GM23248 (cell line): ENCODE data around the gene ZNF831. TPM values are rescaled to one million over a fixed set of nuclear protein-coding genes. Genes with fewer than 3 reads are reported as not detected.

ENCODE experiments used
- DNase-seq: peaks from one replicate; pipeline ENCODE4 v3.0.0-alpha.2; 2015
- H2AFZ ChIP-seq: fragments of 200-600 bp; sonication (generic); 2 replicates; pipeline ENCODE4 v1.6.1; 2016; ENCODE audit warnings: antibody characterized with exemption
- H3F3A ChIP-seq: fragments of 200-600 bp; sonication (generic); 2 replicates; pipeline ENCODE4 v1.6.1; 2016; ENCODE audit warnings: mild to moderate bottlenecking, antibody characterized with exemption, mixed run types; ENCODE audit not compliant: insufficient read depth
- H3K27ac ChIP-seq: fragments of 200-600 bp; sonication (generic); 2 replicates; pipeline ENCODE4 v1.5.1; 2016; ENCODE audit warnings: mild to moderate bottlenecking
- H3K27me3 ChIP-seq: fragments of 200-600 bp; sonication (generic); replicated peaks from 2 replicates; pipeline ENCODE4 v1.6.1; 2016; ENCODE audit warnings: mild to moderate bottlenecking; ENCODE audit not compliant: insufficient read depth
- H3K36me3 ChIP-seq: fragments of 200-600 bp; sonication (generic); 2 replicates; pipeline ENCODE4 v1.6.1; 2016; ENCODE audit warnings: low read depth, mild to moderate bottlenecking
- H3K4me1 ChIP-seq: fragments of 200-600 bp; sonication (generic); 2 replicates; pipeline ENCODE4 v1.6.1; 2016; ENCODE audit warnings: mild to moderate bottlenecking; ENCODE audit not compliant: insufficient read depth
- H3K4me2 ChIP-seq: fragments of 200-600 bp; sonication (generic); one replicate; pipeline ENCODE4 v1.6.1; 2016; ENCODE audit warnings: mild to moderate bottlenecking; ENCODE audit not compliant: unreplicated experiment
- H3K4me3 ChIP-seq: fragments of 200-600 bp; sonication (generic); 2 replicates; pipeline ENCODE4 v1.5.1; 2016; ENCODE audit warnings: mild to moderate bottlenecking
- H3K79me2 ChIP-seq: fragments of 200-600 bp; sonication (generic); 2 replicates; pipeline ENCODE4 v1.6.1; 2016; ENCODE audit warnings: mild to moderate bottlenecking; ENCODE audit not compliant: insufficient read depth
- H3K9ac ChIP-seq: fragments of 200-600 bp; sonication (generic); 2 replicates; pipeline ENCODE4 v1.6.1; 2016; ENCODE audit warnings: mild to moderate bottlenecking
- H3K9me2 ChIP-seq: fragments of 200-600 bp; sonication (generic); 2 replicates; pipeline ENCODE4 v1.6.1; 2016; ENCODE audit warnings: mixed run types, mild to moderate bottlenecking, moderate library complexity; ENCODE audit not compliant: insufficient read depth
- H3K9me3 ChIP-seq: fragments of 200-600 bp; sonication (generic); one replicate; pipeline ENCODE4 v1.6.1; 2017; ENCODE audit warnings: low read depth
- H4K20me1 ChIP-seq: fragments of 200-600 bp; sonication (generic); 2 replicates; pipeline ENCODE4 v1.6.0; 2016; ENCODE audit not compliant: insufficient read depth
- EZH2 ChIP-seq: fragments of 200-600 bp; sonication (generic); IDR thresholded peaks from 2 replicates; pipeline ENCODE4 v1.6.1; 2018; ENCODE audit warnings: antibody characterized with exemption, mild to moderate bottlenecking; ENCODE audit not compliant: insufficient read depth, poor library complexity, severe bottlenecking
- EZH2phosphoT487 ChIP-seq: fragments of 200-600 bp; sonication (generic); IDR thresholded peaks from 2 replicates; pipeline ENCODE4 v1.6.1; 2018; ENCODE audit warnings: antibody characterized with exemption, moderate library complexity, mild to moderate bottlenecking, low read depth; ENCODE audit not compliant: insufficient read depth
- WGBS, 2 experiments: methylation state at CpG; one replicate each; pipeline ENCODE4 v1.1.6; 2015 to 2017; ENCODE audit warnings: low lambda C conversion rate in 2 of 2, low coverage in 1 of 2; ENCODE audit errors: missing lambda C conversion rate in 2 of 2; 5-methylcytosine and 5-hydroxymethylcytosine counted together
- in situ Hi-C: fragments of 300-500 bp; cut with MboI; formaldehyde crosslinking; loops from 2 replicates; pipeline ENCODE4 v1.15.0; 2020
- polyA plus RNA-seq: library from polyadenylated mRNA; unstranded; fragments of >200 nt; fragmentation: Nextera tagmentation; extraction: Ambion mirVana; gene quantifications from 2 replicates; pipeline ENCODE4 v1.2.1, GENCODE V29; 2016
- total RNA-seq: library from RNA; depleted of rRNA; stranded (reverse); fragments of >200 nt; shearing (Covaris generic); gene quantifications from 2 replicates; pipeline ENCODE4 v1.2.3, GENCODE V29; 2014

ZNF831 gene
- total and polyA plus RNA-seq, 2 experiments from 2014 or later: not detected

DNA sequence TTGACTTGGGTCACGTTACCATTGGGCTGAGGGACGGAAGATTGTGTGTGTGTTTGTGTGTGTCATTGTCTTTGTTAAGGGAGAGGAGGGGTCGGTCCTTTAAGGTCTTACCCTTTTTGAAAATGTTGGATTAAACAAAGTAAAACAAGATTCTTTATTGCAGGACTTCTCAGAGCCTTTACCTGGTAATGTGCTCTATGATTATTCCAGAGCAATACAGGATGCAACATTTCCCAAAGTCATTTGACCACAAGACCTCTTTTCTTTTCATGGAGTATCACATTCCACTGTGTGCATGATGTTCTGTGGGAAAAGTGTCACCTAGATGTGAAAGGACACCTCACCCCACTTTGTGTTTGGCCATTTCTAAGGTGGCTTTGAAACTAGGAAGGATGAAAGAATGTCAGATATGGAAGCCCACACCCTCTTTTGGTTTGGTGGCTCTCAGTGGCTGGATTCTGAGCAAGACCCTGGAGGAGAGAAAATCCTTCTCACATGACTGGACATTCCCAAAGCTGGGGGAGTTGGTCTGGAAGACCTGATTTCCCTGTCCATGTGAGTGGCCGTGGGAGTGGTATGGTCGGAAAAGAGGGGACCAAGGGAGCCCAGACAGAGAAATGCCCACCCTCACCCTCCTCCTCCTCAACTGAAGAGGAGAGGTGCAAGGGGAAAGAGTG lies 18.2 kb upstream of the ZNF831 start:
- Histone ChIP-seq H3K4me1 (no peaks in the 10 kb centered on the region), H2AFZ (no peak overlapping the region), H3K9ac (no peak overlapping the region), H3K27me3 (no peaks in the 10 kb centered on the region), H3K36me3 (no peaks in the 10 kb centered on the region), H3K9me2 (no peaks in the 10 kb centered on the region), H3K27ac (no peak overlapping the region), H4K20me1 (no peaks in the 10 kb centered on the region), H3K9me3 (no peaks in the 10 kb centered on the region), H3K4me2 (no peak overlapping the region), H3K4me3 (no peak overlapping the region), H3F3A (no peaks in the 10 kb centered on the region), H3K79me2 (no peaks in the 10 kb centered on the region)
- no peak for DNase-seq
- no peak for TF ChIP-seq EZH2
- no peak for TF ChIP-seq EZH2phosphoT487
- in situ Hi-C loops: no loop called here
- WGBS, 2 experiments: 38 to 43% methylated on average over 5 of the region's 5 CpGs

DNA sequence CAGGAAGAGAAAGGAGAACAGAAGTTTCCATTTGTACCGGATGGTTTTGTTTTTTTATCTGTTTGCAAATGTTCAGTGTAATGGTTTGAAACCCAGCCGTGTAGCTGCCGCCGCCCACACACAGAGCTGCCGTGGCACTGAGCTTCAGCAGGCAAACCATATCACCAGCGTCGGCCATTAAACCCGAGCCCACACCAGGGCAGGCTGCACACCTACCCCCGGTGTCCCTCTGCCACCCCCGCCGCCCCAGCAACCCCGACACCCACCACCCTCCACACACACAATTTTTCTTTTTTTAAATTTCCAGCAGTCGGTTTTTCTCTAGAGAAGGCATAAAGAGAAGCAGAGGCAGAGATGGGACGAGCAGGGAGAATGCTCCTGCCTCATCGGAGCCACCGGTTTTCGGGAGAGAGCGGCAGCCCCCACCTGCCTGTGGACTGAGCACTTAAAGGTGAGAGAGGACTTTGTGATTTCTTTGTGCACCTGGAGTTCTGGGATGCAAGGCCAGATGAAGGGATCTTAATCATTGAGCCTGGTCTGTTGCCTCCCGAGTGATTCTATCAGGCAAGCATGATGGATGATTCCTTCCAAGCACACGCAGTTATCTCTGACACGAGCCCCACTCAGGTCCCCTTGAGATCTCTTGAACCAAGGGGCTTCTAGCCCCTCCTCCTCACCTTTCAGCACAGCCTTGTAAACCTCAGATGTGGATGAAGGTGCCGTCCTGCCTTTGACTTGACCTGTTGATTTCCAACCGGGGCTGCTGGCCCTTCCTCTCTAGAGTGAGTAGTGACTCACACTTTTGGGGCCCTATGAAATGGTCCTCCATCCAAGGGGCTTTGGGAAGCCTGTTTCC lies 17.5 kb upstream of the ZNF831 start:
- H3K27me3 ChIP-seq: no peaks in the 10 kb centered on the region
- no peak overlapping the region for H3K4me3 ChIP-seq
- H3K36me3 ChIP-seq: no peaks in the 10 kb centered on the region
- H3F3A ChIP-seq: no peaks in the 10 kb centered on the region
- TF ChIP-seq EZH2phosphoT487 (no peak), EZH2 (no peak)
- H3K4me1 ChIP-seq: no peaks in the 10 kb centered on the region
- no peak overlapping the region for H3K27ac ChIP-seq
- in situ Hi-C loops: no loop called here
- DNase-seq: no peak
- no peaks in the 10 kb centered on the region for H3K79me2 ChIP-seq
- H2AFZ ChIP-seq: no peak overlapping the region
- H3K9ac ChIP-seq: no peak overlapping the region
- no peak overlapping the region for H3K4me2 ChIP-seq
- H3K9me2 ChIP-seq: no peaks in the 10 kb centered on the region
- H4K20me1 ChIP-seq: no peaks in the 10 kb centered on the region
- H3K9me3 ChIP-seq: no peaks in the 10 kb centered on the region
- 42 to 43% methylated on average over 23 of the region's 23 CpGs for WGBS, 2 experiments

DNA sequence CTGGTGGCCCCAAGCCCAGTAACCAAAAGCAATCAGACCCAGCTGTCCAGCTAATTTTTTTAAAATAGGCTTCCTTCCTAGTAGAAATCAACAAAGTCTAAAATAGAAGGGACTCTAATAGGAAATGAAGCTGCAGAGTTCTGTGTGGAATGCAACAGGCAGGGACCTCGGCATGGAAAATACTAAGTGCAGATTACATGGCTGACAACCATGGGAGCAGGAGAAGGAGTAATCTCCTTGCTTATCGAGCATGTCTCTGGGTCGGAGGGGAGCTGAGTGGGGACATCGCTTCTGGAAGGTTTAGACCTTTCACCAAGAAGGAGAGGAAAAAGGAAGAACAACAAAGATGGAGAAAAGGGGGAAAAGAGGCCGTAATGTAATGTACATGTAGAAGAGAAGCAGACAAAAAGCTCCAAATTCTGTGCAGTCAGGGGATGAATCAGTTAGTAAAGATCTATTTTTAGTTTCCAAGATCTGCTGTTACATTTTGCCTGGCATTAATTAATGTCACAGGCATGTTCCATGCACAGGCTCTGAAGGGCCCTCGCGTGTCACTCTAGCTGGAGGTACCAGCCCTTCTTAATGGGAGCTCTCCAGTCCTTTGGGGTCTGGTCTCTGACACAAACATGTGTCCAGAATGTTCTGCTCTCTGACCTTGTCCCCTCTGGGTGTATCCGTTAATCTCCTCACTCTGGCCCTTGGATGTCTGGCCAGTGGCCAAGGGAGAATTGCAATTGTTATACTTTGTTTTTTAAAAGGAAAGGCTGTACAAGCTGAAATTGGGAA lies 16.6 kb upstream of the ZNF831 start:
- Histone ChIP-seq H3F3A (no peaks in the 10 kb centered on the region), H3K27me3 (no peaks in the 10 kb centered on the region), H2AFZ (no peak overlapping the region), H3K36me3 (no peaks in the 10 kb centered on the region), H3K4me3 (no peak overlapping the region), H3K9me2 (no peaks in the 10 kb centered on the region), H3K9ac (no peak overlapping the region), H3K9me3 (no peaks in the 10 kb centered on the region), H4K20me1 (no peaks in the 10 kb centered on the region), H3K4me1 (no peaks in the 10 kb centered on the region), H3K79me2 (no peaks in the 10 kb centered on the region), H3K27ac (no peak overlapping the region), H3K4me2 (no peak overlapping the region)
- 8 to 10% methylated on average over 8 of the region's 8 CpGs for WGBS, 2 experiments
- in situ Hi-C loops: no loop called here
- TF ChIP-seq EZH2phosphoT487 (no peak), EZH2 (no peak)
- DNase-seq: no peak

DNA sequence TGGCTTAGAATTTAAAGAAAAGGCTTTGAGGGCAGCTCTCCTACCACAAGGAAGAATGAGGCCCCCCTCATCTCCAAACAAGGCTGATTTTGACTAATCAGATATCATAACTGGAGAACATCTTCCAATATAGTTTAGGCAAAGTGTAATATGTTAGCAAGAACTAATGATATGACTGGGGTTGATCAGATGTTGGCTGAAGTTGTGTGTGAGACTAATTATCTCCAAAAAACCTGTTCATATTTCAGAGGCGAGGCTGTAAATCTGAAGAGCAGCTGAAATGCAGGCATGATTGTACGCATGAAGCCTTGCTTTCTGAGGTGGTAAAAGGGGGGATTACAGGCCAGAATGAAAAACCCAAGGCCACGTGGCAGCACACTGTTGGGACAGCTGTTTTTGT lies 16.0 kb upstream of the ZNF831 start:
- H3K9me2 ChIP-seq: no peaks in the 10 kb centered on the region
- H3K9me3 ChIP-seq: no peaks in the 10 kb centered on the region
- no peaks in the 10 kb centered on the region for H3K79me2 ChIP-seq
- no peaks in the 10 kb centered on the region for H3K36me3 ChIP-seq
- WGBS, 2 experiments: 19 to 33% methylated on average over 3 of the region's 3 CpGs
- no peak for DNase-seq
- in situ Hi-C loops: no loop called here
- H3K27ac ChIP-seq: no peak overlapping the region
- no peaks in the 10 kb centered on the region for H4K20me1 ChIP-seq
- H2AFZ ChIP-seq: no peak overlapping the region
- H3K4me2 ChIP-seq: no peak overlapping the region
- H3K27me3 ChIP-seq: no peaks in the 10 kb centered on the region
- H3F3A ChIP-seq: no peaks in the 10 kb centered on the region
- TF ChIP-seq EZH2phosphoT487 (no peak), EZH2 (no peak)
- no peaks in the 10 kb centered on the region for H3K4me1 ChIP-seq
- no peak overlapping the region for H3K9ac ChIP-seq
- H3K4me3 ChIP-seq: no peak overlapping the region
